IMR-90 (cell line): ENCODE results near the gene SYNM.

ENCODE experiments used
- CEBPB ChIP-seq: IDR thresholded peaks from 2 replicates; pipeline ENCODE4 v1.6.1; 2012; ENCODE audit warnings: low read depth, low read length, improper control_type of control experiment
- POLR2A ChIP-seq: IDR thresholded peaks from 2 replicates; pipeline ENCODE4 v1.6.1; 2012; ENCODE audit warnings: mild to moderate bottlenecking, low read depth, low read length
- RAD21 ChIP-seq: IDR thresholded peaks from 2 replicates; pipeline ENCODE4 v1.6.1; 2012; ENCODE audit warnings: low read length, improper control_type of control experiment
- TF ChIP-seq, protein P1 (sequence below): conservative IDR thresholded peaks from 2 replicates; pipeline ENCODE4 v1.5.1; 2012; ENCODE audit warnings: mild to moderate bottlenecking, low read depth, low read length, improper control_type of control experiment

DNA sequence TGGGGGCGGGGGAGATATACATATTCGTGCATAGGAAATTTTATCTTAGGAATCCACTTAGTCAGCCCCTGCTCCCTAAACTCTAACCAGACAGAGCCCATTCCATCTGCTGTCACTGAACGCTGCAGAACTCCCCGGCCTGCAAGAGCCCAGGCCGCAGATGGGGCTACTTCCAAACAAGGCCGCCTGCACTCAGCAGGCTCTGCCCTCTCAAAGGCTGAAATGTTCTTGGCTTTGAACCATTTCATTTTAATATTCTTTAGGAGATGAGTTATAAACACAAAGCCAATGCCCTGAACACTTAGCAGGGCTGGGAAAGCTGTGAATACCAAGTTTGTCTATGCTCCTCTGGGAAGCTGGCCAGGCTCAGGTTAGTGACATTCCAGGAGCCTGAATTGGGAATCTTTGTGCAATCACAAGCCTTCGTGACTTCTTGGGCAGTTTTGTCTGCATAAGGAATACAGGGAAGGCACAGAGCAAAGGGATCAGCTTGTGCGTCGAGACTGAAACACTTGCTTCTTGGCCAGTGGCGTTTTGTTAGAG, 65.0 kb downstream of the SYNM start:
- TF ChIP-seq RAD21 (no peak), CEBPB (peak; percentile 62; the same call in 1 of the 2 replicates), POLR2A (no peak)
- TF ChIP-seq, protein P1, sequence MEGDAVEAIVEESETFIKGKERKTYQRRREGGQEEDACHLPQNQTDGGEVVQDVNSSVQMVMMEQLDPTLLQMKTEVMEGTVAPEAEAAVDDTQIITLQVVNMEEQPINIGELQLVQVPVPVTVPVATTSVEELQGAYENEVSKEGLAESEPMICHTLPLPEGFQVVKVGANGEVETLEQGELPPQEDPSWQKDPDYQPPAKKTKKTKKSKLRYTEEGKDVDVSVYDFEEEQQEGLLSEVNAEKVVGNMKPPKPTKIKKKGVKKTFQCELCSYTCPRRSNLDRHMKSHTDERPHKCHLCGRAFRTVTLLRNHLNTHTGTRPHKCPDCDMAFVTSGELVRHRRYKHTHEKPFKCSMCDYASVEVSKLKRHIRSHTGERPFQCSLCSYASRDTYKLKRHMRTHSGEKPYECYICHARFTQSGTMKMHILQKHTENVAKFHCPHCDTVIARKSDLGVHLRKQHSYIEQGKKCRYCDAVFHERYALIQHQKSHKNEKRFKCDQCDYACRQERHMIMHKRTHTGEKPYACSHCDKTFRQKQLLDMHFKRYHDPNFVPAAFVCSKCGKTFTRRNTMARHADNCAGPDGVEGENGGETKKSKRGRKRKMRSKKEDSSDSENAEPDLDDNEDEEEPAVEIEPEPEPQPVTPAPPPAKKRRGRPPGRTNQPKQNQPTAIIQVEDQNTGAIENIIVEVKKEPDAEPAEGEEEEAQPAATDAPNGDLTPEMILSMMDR = no peak
